CD4-positive, alpha-beta T cell treated with Interleukin-1 beta for 1 hour (primary cell): Measurements from ENCODE around the gene DHRS3.
"Not testable (repeated sequence)": the region's sequence is repeated elsewhere in the genome, so short reads cannot be mapped to it uniquely, and the experiment has no call there.

Source experiments
- DNase-seq, 2 donors: peaks; one replicate each; pipeline ENCODE4 v3.0.0-alpha.2; 2020 to 2022

The DHRS3 gene

GRCh38 chr1:12572522-12572921, 45.5 kb downstream of the DHRS3 start:
- no peak for DNase-seq

GRCh38 chr1:12570291-12570690, 47.7 kb downstream of the DHRS3 start:
- DNase-seq, result no peak

- no peak for DNase-seq
Measured at GRCh38 chr1:12568009-12568767, 49.8 kb downstream of the DHRS3 start.

GRCh38 chr1:12567288-12567819, 50.7 kb downstream of the DHRS3 start:
- no peak for DNase-seq

GRCh38 chr1:12566484-12567287, 51.3 kb downstream of the DHRS3 start:
- no peak for DNase-seq

DNA sequence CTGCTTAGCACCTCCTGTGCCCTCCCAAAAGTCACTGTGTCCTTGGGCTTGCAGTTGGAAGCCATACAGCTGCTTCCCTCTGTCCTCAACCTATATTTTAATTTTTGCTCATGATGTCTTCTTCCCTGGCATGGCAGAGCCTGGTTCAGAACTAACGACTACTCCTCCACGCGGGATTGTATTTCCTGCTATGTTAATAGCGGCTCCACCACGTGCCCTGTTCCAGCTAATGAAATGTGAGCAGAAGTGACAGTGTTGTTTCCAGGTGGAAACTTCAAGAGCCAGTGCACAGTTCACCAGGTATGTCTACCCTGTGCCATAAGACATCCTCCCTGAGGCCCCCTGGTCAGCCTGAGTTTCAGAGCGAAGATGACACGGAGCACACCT, 52.1 kb downstream of the DHRS3 start:
- no peak for DNase-seq

GRCh38 chr1:12565094-12565965, 52.7 kb downstream of the DHRS3 start:
- no peak for DNase-seq

- not testable (repeated sequence) for DNase-seq
Measured at GRCh38 chr1:12564251-12564650, 53.8 kb downstream of the DHRS3 start.

- DNase-seq, result no peak
Measured at GRCh38 chr1:12562955-12563576, 54.9 kb downstream of the DHRS3 start.

DNA sequence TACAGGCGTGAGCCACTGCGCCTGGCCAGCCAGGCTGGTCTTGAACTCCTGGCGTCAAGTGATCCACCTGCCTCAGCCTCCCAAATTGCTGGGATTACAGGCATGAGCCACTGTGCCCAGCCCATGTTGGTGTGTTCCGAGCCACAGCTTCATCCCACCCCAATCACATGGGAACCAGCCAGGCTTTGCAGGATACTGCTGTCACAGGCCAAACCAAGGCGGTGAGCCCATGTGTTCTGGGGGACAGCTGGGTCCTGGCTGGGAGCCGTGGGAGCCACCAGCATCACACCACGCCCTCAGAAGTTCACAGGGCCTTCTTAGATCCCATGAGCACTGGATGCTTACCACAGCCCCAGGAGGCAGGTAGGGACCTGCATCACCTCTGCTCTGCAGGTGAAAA, 56.9 kb downstream of the DHRS3 start:
- DNase-seq, result no peak

DNA sequence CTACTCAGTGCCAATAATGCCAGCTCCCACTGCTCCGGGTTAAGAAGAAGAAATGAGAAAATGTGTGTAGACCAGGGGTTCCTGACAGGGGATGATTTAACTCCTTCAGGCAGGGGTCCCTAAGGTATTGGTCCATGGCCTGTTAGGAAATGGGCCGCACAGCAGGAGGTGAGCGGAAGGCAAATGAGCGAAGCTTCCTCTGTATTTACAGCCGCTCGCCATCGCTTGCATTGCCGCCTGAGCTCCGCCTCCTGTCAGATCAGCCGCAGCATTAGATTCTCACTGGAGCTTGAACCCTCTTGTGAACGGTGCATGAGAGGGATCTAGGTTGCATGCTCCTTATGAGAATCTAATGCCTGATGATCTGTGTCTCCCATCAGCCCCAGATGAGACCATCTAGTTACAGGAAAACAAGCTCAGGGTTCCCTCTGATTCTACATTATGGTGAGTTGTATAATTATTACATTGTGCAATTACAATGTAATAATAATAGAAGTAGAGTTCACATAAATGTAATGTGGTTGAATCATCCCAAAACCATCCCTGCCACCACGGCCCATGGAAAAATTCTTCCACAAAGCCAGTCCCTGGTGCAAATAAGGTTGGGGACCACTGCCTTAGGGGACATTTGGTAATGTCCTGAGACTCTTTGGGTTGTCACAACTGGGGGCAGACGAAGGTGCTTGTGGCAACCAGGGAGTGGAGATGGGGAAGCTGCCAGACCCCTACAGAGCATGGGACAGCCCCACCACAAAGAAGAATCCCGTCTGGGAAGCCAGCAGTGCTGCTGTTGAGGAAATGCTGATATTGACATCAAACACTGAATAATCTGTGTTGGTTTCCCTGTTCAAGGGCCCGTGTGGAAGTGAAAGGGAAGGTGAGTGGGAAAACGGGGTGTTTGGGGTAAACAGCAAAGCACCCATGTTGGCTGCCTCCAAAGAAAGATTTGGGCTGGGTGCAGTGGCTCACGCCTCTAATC, 60.8 kb downstream of the DHRS3 start:
- no peak for DNase-seq

DNA sequence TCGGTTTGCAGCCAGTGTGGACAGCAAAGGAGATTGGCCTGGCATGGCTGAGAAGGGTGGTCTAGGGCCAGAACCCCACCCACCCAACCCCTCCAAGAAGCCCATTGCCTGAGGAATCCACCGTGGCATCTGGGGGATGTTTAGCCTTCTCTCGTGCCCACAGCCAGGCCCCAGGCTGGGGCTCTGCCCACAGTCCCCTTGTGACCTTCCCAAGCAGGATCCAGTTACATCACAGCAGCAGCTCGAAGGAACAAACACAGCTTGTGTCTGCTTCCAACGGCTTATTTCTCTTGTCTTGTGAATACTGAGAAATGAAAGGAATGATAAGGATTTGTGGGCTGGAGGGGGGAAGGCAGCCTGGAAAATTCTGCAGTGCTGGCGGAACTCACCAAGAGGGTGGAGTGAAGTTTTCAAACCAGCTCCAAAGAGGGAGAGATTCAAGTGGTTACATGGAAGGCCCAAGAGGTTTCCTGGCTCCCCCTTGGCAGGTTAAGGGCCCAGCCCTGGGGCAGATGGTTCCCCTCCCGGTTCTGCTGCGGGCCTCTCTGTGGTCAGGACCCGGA, 61.6 kb downstream of the DHRS3 start:
- DNase-seq, result no peak

GRCh38 chr1:12555411-12556367, 62.3 kb downstream of the DHRS3 start:
- no peak for DNase-seq

GRCh38 chr1:12554521-12555305, 63.3 kb downstream of the DHRS3 start:
- DNase-seq, result no peak

- DNase-seq, result no peak
Measured at GRCh38 chr1:12553963-12554362, 64.0 kb downstream of the DHRS3 start.

- no peak for DNase-seq
Measured at GRCh38 chr1:12552951-12553921, 64.8 kb downstream of the DHRS3 start.

DNA sequence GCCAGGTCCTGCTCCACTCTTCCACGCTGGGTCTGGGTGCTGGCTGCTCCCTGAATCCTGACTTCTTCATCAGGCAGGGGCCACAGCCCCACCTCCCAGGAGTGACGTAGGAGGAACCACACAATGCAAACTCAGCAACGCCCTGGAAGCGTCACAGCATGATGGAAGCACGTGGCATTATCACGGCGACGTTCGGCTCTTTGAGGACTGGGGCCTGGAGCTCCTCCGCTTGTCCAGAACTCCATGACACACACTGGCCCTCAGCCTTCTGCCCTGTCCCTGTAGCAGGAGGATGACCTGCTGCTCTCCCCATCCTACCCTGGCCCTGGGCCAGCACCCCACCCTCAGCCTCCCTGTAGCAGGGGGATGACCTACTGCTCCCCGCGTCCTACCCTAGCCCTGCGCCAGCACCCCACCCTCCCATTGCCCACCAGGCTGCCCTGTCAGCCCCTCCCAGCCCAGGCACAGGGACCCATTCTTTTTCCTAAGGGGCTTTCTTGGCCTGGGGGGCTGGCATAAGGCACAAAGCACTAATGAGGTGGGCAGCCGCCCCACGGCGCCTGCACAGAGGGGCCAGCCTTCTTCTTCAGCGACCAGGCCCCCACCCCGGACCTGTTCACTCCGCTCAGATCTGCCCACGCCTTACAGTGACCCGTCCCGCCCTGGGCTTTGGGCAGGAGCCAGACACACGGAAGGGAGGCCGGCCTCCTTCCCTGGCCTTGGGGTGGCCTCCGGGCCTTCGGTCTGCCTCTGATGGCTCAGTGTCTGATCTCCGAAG, 65.7 kb downstream of the DHRS3 start:
- no peak for DNase-seq
